Measurements from ENCODE around the gene ANXA6. TPM values are rescaled to one million over a fixed set of nuclear protein-coding genes. Genes with fewer than 3 reads are reported as not detected.

The ANXA6 gene
- total and polyA plus RNA-seq, 8 donors, result 28.4 to 240 (median 88.2) TPM

DNA sequence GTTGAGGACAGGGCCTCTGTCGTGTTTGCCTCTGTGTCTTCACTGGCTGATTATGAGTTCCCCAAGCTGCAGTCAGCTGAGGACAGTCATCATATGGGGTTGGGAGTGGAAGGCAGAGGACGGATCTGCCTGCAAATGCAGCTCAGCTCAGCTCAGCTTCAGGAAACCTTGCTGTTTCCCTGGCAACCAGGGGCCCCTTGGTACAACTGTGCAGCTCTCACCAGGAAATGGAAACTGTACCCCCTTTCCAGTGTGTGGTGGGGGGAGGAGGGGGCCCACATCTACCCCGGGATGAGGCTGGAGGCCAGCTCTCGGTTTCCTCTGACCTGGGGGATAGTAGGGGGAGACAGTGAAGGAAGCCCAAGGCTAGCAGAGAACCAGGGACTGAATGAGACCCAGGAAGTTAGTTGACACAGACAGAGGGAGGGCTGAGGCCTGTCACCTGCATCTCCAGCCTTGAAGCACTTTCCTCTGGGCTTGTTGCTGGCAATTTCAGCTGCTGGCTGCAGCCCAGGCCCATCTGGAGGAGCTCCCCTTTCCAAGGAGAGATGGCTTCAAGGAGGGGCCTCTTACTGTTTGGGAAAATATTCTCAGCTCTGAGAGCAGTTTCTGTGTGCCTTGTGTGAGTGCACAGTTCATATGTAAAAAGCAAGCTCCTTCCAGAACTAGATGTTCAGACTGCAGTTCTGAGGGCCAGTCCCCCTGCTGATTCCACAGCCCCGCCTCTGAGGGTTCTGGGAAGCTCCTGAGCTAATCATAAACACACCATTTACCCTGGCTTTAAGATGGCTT, 6.9 kb downstream of the ANXA6 start:
- H3K36me3 ChIP-seq, result peaks cover 0 to 21% (median 13%) of the 10 kb centered on the region in 4 donors
- peaks cover 55 to 98% (median 80%) of the 10 kb centered on the region in 4 donors for H3K4me1 ChIP-seq
- DNase-seq, result peak; percentile 31 to 88
- 15 to 29% (median 25%) methylated on average over 5 of the region's 5 CpGs for WGBS, 5 donors
- H3K9me3 ChIP-seq, result no peaks in the 10 kb centered on the region
- intact Hi-C loops (cut with DNase I; ENCODE audit: low total_unique reads), result no loop called here
- TF ChIP-seq POLR2AphosphoS5 (IDR thresholded peaks at IDR 0.05) (peak in 1 of 3 donors; percentile 12), EP300 (IDR thresholded peaks at IDR 0.05) (no peak)
- peak overlapping the region in 1 of 4 donors; percentile 7 for H3K4me3 ChIP-seq
- peak overlapping the region; percentile 39 to 94 (median 90) for H3K27ac ChIP-seq
- H3K27me3 ChIP-seq, result no peaks in the 10 kb centered on the region

DNA sequence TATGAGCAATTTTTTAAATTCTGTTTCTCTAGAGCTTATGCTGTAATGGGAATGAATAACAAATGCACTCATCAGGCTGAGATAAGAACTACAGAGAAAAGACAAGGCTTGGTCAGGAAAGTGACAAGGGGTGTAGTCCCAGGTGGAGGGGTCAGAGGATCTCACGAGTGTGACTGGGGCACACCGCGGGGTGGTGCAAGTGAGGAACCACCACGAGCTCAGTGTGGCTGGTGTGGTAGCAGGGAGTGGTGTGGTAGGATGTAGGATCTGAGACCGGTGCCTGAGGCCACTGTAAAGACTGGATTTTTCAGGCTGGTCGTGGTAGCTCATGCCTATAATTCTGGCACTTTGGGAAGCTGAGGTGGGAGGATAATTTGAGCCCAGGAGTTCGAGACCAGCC, 9.0 kb downstream of the ANXA6 start:
- H3K36me3 ChIP-seq, result peaks cover 3 to 41% (median 32%) of the 10 kb centered on the region in 4 donors
- 59 to 85% (median 80%) methylated on average over 7 of the region's 7 CpGs for WGBS, 5 donors
- TF ChIP-seq POLR2A (IDR thresholded peaks at IDR 0.05), result no peak
- TF ChIP-seq EP300 (IDR thresholded peaks at IDR 0.05), result no peak
- TF ChIP-seq, protein P1, sequence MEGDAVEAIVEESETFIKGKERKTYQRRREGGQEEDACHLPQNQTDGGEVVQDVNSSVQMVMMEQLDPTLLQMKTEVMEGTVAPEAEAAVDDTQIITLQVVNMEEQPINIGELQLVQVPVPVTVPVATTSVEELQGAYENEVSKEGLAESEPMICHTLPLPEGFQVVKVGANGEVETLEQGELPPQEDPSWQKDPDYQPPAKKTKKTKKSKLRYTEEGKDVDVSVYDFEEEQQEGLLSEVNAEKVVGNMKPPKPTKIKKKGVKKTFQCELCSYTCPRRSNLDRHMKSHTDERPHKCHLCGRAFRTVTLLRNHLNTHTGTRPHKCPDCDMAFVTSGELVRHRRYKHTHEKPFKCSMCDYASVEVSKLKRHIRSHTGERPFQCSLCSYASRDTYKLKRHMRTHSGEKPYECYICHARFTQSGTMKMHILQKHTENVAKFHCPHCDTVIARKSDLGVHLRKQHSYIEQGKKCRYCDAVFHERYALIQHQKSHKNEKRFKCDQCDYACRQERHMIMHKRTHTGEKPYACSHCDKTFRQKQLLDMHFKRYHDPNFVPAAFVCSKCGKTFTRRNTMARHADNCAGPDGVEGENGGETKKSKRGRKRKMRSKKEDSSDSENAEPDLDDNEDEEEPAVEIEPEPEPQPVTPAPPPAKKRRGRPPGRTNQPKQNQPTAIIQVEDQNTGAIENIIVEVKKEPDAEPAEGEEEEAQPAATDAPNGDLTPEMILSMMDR (IDR thresholded peaks at IDR 0.05), result no peak
- H3K9me3 ChIP-seq, result no peaks in the 10 kb centered on the region
- peak overlapping the region in 1 of 5 donors; percentile 94 for H3K27ac ChIP-seq
- no peaks in the 10 kb centered on the region for H3K27me3 ChIP-seq
- intact Hi-C loops (cut with DNase I; ENCODE audit: low total_unique reads), result no loop called here
- H3K4me3 ChIP-seq, result no peak overlapping the region
- H3K4me1 ChIP-seq, result peaks cover 47 to 98% (median 73%) of the 10 kb centered on the region in 4 donors
- no peak for DNase-seq

DNA sequence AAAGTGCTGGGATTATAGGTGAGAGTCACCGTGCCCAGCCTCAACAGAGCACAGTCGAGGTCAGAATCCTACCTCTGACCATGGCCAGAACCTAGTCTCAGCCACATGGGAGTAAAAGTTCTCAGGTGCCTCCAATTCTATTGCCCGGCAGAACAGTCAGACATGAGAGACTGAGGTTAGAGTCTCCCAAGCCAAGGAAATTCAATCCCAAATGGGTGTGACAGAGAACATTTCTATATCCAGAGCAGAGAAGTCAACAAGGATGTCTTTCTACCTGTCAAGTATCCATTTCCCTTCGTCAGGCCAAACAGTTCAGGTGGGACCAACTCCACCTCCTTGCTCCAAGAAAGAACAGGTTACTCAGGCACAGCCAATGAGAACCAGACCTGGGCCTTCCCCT, 10.5 kb downstream of the ANXA6 start:
- no peaks in the 10 kb centered on the region for H3K27me3 ChIP-seq
- DNase-seq, result no peak
- H3K4me1 ChIP-seq, result peaks cover 38 to 97% (median 66%) of the 10 kb centered on the region in 4 donors
- peaks cover 3 to 52% (median 40%) of the 10 kb centered on the region in 4 donors for H3K36me3 ChIP-seq
- H3K4me3 ChIP-seq, result no peak overlapping the region
- peak overlapping the region in 1 of 5 donors; percentile 15 for H3K27ac ChIP-seq
- intact Hi-C loops (cut with DNase I; ENCODE audit: low total_unique reads), result no loop called here
- WGBS, 5 donors, result 88 to 98% (median 96%) methylated on average over 4 of the region's 4 CpGs
- no peak for TF ChIP-seq EP300 (IDR thresholded peaks at IDR 0.05)
- no peak for TF ChIP-seq POLR2AphosphoS5 (IDR thresholded peaks at IDR 0.05)
- no peak for TF ChIP-seq POLR2A (IDR thresholded peaks at IDR 0.05)
- TF ChIP-seq, protein P1 (IDR thresholded peaks at IDR 0.05), result no peak
- H3K9me3 ChIP-seq, result no peaks in the 10 kb centered on the region

- TF ChIP-seq EP300 (IDR thresholded peaks at IDR 0.05) (no peak), POLR2A (IDR thresholded peaks at IDR 0.05) (no peak), POLR2AphosphoS5 (IDR thresholded peaks at IDR 0.05) (no peak)
- TF ChIP-seq, protein P1 (IDR thresholded peaks at IDR 0.05), result no peak
- Histone ChIP-seq H3K9me3 (no peaks in the 10 kb centered on the region), H3K27ac (no peak overlapping the region), H3K4me3 (no peak overlapping the region), H3K27me3 (no peaks in the 10 kb centered on the region), H3K36me3 (peaks cover 3 to 57% (median 44%) of the 10 kb centered on the region in 4 donors), H3K4me1 (peaks cover 36 to 97% (median 64%) of the 10 kb centered on the region in 4 donors)
- DNase-seq, result no peak
- intact Hi-C loops (cut with DNase I; ENCODE audit: low total_unique reads), result no loop called here
Measured at GRCh38 chr5:151146061-151146460, 11.5 kb downstream of the ANXA6 start.

GRCh38 chr5:151144922-151145321, 12.7 kb downstream of the ANXA6 start:
- intact Hi-C loops (cut with DNase I; ENCODE audit: low total_unique reads), result no loop called here
- WGBS, 5 donors, result 70 to 89% (median 74%) methylated on average over 6 to 7 of the region's 7 CpGs
- Histone ChIP-seq H3K27ac (no peak overlapping the region), H3K4me3 (no peak overlapping the region), H3K4me1 (peaks cover 26 to 92% (median 59%) of the 10 kb centered on the region in 4 donors), H3K36me3 (peaks cover 3 to 67% (median 50%) of the 10 kb centered on the region in 4 donors), H3K9me3 (no peaks in the 10 kb centered on the region), H3K27me3 (no peaks in the 10 kb centered on the region)
- DNase-seq, result no peak
- TF ChIP-seq, protein P1 (IDR thresholded peaks at IDR 0.05), result no peak
- TF ChIP-seq POLR2AphosphoS5 (IDR thresholded peaks at IDR 0.05) (no peak), EP300 (IDR thresholded peaks at IDR 0.05) (no peak)

Data from stomach (tissue), 9 donors.